ENCODE data around the gene ASCL2.

Gene ASCL2

GRCh38 chr11:2308713-2309112 lies 38.3 kb upstream of the ASCL2 start:
- DNase-seq, result no peak

DNA sequence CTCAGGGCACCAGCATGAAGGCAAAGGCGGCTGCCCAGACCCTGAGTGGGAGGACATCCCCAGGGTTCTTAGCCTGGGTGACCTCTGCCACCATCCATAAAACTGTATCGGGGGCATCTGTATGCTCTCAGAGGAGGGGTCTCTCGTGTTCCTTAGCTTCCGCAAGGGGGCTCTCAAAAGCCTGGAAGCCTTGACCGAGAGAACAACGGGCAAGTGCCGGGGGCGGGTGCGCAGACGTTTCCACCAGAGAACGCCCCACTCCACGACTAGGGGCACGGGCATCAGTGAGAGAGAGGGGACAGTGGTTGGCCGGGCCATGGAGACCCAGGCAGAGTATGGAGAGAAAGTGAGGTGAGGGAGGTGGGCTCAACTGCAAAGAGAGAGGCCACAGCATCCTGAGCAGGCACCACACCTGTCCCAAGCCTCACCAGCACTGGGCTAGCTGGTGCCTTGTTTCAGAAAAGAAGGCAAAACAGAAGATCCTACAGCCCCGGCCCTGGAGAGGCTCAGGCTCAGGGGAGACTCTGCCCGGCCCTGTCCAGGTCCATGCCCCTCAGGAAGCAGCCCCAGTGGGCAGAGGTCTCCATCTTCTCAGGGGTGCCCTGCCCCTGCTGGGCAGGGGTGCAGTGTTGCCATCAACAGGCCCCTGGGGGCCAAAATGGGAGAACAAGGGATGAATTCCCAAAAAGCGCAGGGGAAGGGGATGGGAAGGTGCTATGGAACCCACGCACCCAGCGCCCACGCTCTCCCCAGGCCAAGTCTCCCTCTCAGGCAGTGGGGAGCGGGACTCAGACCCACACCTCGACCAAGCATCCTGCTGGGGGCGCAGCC lies 37.3 kb upstream of the ASCL2 start:
- no peak for DNase-seq

- DNase-seq, result no peak
Measured at GRCh38 chr11:2306877-2307500, 36.6 kb upstream of the ASCL2 start.

GRCh38 chr11:2306452-2306823 lies 36.0 kb upstream of the ASCL2 start:
- no peak for DNase-seq

GRCh38 chr11:2305788-2306451 lies 35.5 kb upstream of the ASCL2 start:
- DNase-seq, result no peak

GRCh38 chr11:2305140-2305778 lies 34.9 kb upstream of the ASCL2 start:
- peak; percentile 61 for DNase-seq

DNA sequence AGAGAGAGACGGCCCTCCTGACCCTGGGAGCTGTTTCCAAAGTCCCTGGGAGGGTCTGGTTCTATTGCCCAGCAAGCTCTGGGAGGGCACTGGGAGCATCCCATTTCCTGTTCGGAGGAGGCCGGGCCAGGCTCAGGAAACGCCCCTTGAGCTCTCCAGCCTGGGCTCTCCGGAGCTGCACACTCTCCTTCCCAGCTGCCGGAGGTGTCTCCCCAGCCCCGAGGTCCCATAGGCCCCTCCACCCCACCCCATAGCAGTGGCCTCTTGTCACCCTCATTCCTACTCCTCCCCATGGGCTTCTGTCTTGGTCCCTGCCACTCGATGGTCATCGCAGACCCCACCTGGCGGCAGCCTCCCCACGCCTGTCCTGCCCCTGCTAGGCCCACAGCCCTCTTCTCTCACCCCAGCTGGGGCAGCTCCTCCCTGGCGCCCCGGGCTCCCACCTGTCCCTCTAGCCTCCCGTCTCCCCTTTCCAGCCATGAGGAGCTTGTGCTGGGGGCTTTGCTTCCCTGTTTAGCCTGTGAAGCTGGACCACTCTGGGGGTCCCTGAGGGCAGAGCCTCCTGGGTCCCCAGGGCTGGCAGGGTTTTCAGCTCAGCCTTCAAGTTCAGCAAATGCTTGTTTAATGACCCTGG lies 34.2 kb upstream of the ASCL2 start:
- DNase-seq, result no peak

- DNase-seq, result no peak
Measured at GRCh38 chr11:2303627-2304505, 33.5 kb upstream of the ASCL2 start.

GRCh38 chr11:2302896-2303626 lies 32.7 kb upstream of the ASCL2 start:
- DNase-seq, result no peak

DNA sequence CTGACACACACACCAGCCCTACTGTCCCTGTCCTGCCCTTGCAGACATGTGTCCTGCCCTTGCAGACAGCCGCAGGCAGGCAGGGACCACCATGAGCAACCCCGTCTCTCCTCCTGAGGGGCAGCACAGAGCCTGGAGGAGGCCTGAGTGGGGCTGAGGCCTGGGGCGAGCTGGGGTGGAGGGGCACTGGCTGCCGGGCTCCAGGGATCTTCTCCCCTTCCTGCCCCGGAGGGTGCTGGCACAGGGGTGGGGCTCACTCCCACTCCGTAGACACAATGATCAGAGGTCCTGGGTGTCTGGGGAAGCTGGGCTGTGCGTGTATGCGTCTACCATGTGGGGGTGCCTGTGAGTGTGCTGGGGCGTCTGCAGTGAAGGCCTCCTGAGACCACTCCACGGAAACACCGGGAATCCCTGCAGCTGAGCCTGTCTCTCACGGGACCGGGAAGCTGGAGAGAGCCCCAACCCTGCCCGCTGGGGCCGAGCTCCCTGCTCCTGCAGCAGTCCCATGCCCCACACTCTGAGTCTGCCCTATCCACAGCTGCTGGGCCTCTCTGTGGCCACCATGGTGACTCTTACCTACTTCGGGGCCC lies 32.0 kb upstream of the ASCL2 start:
- DNase-seq, result no peak

- DNase-seq, result no peak
Measured at GRCh38 chr11:2301631-2302305, 31.4 kb upstream of the ASCL2 start, which contains the start of the genes C11orf21 and TSPAN32. Gene C11orf21 (minus strand): TSS chr11:2301918. CDS start chr11:2301808, 110 bp downstream. Gene TSPAN32 (plus strand): TSS chr11:2302013. CDS start chr11:2302150, 137 bp downstream.

DNA sequence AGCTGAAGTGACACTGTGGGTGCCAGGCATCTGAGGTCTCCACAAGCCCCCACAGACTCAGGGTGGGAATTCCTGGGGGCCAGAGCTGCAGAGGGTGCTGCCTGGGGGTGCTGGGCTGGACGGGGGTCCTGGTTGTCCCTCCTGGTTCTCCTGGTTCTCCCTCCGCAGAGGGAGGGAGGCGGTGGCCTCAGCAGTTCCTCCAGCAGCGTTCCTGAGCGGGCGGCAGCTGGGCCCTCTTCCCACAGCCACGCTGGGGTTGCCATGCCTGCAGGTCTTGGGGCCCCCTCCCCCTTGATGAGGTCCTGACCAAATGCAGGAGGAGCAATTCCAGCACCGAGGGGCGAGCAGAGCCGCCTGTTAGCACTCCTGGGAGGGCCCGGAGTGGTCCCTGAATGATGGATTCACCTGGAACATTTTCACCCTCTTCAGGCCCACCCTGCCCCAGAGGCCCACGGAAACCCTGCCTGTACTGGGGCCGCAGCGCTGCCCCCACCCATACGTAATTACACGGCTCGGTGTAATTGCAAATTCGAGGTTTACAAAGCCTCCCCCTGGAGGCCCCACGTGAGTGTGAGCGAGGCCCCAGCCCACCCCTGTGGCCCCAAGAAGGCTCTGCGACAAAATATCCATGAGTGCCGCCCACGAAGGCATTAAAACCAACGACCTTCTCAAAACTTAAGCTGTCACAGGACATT lies 30.7 kb upstream of the ASCL2 start:
- DNase-seq, result no peak

GRCh38 chr11:2300290-2300935 lies 30.0 kb upstream of the ASCL2 start:
- no peak for DNase-seq

DNA sequence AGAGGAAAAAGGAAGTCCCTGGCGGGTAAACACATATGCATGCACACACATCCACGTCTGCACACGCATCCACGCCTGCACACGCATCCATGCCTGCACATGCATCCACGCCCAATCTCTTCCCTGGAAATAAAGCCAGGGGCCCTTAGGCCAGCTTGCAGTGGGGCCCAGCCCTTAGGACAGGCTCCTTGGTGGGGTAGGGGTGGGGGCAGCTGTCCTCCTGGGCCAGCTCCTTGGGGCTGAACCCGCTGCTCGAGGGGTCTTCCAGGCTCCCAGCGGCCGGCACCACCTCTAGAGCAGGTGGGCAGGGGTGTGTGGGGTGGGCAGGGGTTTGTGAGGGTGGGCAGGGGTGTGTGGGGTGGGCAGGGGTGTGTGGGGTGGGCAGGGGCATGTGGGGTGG lies 29.4 kb upstream of the ASCL2 start:
- DNase-seq, result no peak

DNA sequence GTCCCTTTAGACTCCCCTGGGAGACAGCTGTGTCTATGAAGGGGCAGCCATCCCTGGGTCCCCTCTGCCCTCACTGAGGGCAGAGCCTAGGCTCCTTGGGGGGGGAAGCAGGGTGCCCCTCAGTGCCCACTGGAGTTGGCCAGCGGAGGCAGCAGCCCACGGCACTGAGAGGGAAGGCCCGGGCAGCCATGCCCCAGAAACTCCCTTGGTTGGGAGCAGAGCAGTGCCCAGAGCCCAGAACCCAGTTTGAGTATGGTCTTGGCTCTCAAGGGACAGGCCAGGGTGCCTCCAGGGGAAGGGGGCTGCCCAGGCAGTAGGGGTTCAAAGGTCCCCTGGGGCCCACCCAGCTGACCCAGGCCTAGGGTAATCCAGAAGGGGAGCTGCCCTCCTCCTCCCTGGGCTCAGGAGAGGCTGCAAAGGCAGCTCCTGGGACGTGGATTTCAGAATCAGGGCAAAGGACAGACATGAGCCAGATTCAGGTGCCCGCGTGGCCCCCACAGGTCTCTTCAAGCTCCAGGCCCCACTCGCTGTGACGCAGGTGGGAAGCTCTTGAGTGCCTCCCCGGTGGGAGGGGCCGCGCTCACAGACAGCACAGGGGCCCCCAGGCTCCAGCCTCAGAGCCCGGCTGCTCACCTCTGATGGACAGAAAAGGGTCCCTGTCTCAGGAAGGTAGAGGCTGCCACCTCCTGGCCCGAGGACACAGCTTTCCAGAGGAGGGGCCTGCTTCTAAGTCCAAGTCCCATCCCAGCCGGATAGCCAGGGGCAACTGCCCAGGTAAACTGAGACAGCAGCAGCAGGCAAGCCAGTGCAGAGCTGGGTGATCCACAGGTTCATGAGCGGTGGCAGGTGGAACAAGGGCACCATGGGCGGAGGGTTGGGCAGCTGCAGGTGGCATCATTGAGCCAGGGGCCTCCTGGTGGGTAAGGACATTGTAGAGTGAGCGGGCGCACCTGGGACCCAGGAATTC lies 28.7 kb upstream of the ASCL2 start:
- DNase-seq, result peak; percentile 84

DNA sequence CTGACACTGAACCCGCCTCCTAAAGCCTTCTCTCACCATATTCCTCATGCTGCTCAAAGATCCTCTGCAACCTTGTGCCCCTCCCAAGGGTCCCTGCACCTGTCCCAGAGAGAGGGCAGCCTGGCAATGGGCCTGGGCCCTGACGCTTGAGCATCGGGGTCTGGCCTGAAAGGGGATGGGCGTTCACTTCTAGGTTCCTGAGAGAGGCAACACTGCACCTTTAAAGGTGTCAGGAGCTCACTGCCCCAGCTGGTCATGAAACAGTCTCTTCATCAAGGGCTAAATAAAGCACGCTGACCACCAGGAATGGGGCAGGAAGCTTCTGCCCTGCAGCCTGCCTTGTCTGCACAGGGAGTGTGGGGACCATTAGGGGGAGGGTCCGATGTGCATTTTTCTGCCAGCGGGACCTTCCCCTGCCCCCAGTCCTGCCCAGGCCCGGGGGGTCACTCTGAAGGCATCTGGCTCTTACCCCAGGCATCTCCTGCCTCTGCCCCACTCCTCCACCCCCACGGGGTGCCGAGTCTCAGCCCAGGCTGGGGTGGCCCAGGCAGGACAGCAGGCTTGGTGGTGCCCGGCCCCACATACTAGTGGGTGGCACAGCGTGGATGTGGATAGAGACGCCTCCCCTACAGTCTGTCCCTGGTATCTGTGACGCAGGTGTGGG lies 27.9 kb upstream of the ASCL2 start:
- no peak for DNase-seq

DNA sequence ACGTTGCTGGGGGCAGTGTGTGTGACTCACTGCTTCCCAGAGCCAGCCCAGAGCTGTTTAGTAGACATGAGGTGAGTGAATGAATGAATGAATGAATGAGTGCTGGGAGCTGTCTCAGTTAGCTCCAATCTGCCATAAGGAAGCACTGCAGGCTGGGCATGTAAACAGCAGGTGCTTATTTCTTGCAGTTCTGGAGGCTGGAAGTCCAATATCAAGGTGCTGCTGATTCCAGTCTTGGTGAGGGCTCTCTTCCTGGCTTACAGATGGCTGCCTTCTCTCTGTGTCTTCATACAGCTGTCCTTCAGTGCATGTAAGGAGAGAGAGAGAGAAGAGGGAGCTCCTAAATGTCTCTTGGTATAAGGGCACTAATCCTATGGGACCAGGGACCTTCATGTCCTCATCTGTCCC lies 27.2 kb upstream of the ASCL2 start:
- DNase-seq, result no peak

Data from NCI-H345 (cell line).